Activated T-helper 1 cell treated with anti-CD3 and anti-CD28 coated beads, Interleukin-2, amount 50 U/mL, for 16 hours (primary cell): ENCODE results near the gene PDPN.

Source experiments
- DNase-seq, 2 donors: peaks; one replicate each; pipeline ENCODE4 v3.0.0-alpha.2; 2020; ENCODE audit warnings: low read depth in 1 of 2, low spot score in 1 of 2

Gene PDPN

DNA sequence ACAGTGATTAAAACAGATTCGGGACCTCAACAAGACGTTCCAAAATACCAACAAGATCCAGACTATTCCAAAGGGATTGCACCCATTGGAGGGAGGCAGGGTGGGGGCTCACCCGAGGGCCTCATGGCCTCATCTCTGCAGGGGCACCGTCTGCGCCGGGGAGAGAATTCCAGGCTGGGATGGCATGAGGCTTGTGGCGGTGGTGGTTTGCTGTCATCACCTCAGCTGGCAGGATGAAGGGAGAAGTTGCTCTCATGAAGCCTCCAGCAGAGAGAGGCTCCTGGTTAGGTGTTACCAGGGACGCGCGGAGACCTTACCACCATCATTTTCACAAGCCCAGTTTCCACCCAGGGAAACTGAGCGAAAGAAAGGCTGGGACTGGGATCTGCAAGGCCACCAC is 6.7 kb upstream of the PDPN start:
- no peak for DNase-seq

DNA sequence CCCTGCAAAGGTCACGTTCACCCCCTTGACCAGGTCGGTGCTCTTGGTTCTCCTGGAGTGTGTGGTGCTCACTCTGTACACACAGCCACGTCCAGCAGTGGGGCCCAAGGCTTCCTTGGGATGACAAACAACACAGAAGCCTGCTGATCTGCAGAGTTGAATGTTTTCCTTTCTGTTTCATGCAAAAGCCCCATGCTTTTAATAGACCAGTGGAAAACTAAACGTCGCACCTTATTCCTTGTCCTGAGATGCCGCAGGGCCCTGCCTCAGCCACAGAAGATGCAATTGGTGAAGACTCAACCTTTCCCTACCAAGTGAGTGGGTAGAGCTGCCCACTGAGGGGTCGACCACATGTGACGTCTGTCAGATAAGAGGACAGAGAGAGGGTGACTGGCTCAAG is 5.8 kb upstream of the PDPN start:
- DNase-seq, result no peak

DNA sequence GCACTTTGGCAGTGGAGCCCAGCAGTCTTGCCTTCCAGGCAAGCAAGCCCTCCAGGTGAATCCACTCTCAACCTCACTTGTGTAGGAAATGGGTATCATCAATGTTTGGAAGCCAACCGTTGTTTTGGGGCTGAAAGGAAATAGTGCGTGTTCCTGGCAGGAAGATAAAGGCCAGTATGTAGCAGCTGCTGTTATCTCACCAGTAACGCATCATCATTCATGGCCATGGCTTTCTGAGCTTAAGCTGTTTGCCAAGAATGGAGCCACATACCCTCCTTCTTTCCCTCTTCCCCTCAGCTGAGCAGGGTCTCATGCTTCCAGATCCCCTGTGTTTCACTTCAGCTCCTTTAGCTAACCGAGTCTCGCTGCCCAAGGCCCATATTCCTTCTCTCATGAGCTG is 2.2 kb upstream of the PDPN start:
- no peak for DNase-seq

DNA sequence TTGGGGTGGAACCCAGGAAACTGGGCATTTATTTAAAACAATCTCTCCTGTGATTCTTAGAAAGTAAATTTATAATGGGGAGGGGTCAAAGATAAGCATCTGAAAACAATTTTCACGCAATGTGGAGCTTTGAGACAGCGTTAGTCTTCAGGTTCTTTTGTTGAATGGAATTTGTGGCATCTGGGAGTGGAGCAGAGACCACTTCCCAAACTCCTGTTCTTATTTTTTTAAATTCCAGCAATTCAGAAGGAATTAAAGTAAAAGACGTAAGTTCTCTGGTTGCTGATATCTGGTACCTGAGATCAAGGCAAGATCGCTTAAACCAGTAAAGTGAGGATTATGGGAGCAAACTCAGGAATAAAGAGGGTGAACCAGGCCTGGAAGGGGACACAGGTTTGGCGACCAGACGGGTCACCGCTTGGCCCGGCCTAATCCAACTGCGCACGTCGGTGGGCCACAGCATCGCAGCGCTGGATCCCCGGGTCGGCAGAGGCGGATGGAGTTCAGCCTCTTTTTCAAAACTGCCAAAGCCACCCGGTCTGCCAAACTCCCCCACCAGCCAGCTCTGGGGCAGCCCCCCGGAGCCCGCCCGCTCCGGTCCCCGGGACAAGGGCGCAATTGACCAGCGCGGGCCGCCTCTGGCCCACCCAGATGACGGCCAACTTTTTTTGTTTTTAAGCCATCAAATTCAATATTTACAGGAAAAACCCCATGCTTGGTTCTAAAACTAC is 754 bp upstream of the PDPN start:
- no peak for DNase-seq

DNA sequence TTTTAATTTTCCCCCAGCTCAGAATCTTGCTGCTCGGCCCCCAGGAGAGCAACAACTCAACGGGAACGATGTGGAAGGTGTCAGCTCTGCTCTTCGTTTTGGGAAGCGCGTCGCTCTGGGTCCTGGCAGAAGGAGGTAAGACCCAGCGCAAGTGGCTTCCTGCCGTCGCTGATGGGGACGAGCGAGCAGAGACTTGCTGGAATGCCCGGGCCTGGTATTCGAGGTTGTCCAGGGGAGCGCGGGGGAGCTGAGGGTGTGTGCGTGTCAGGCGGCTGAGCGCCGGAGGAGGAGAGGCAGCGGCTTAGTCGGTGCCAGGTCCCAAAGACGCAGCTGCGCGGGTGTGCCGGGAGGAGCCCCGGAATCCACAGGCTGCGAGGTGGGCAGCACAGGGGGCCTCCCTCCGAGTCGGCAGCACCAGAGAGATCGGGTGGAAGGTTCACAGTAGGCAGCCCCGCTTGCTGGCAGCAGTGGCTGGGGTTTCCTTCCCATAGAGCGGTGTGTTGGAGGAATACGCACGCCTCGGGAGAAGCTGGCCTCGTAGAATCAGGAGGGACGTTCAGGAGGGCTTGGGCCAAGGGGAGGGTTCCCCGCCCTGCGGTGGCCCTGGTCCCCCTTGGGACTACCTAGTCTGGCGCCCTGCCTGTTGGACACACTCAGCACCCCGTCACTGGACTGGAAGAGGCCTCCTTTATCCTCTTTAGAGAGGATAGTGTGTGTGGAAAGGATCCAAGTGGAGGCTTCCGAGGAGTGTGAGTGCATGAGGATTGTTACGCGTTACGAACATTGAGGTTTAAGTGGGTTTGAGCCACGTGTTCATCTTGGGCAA is 547 bp downstream of the PDPN start:
- DNase-seq, result no peak

DNA sequence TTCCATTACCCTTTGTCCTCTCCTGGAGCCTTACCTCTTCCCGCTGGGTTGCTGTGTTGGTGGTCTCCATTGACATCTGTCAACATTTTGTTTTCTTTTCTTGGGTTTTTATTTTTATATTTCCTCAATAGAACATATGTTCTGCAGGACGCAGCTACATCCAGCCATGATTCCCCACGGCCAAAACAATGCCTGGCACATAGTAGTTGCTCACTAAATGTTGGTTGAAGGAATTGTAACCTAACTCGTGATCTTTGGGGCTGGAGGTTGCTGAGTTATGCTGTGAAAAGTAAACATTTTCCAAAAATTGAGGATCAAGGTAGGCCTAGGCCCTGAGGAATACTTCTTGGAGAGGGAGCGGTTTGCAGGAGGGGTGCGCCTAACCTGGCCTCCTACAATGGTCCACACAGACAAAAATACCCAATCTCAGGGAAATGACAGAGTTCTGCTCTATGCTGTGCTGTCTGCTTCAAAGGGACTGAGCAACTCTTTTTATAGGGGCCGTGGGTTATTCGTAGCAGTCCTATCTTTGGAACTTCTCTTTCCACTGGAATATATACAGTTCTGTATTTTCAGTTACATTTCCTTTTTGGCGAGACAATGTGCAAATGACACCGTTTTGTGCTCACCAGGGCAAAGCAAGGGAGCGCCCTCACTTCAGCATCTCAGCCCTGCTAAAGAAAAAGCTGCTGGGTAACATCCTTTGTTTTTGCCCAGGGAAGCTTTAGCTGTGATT is 1.4 kb downstream of the PDPN start:
- no peak for DNase-seq

DNA sequence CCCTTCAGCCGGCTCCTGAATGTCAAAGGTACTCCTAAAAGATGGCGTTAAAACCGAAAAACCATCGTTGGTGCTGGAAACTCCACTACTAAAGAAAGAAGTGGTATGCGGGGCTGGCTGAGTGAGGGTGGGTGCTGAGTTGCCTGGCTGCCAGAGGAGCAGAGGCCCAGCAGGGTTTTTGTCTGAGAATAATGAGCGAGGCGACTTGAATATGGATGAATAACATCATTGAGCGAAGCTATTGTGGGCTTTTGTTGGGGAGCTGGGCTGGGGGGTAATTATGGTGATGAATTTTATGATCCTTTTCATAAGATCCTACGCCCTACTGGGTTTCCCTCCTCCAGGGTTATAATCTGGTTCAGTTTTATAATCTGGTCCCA is 2.0 kb downstream of the PDPN start:
- DNase-seq, result no peak

DNA sequence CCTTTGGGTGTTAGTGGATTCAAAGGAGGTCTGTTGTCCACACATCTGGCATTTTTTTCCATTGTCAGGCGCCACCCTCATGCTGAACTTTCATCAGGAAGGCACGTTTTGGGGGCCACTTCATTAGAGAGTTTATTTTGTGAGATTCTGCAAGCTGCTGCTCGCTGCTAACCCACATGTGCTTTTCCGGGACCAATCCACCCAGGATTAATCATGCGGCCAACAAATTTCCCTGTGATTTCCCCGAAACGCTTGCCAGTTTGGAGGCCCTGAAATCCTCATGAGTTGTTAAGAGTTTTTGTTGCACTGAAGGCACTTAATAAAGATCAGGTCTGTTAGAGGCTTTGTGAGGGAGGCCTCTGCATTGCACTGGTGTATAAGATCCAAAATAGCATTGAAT is 2.4 kb downstream of the PDPN start:
- DNase-seq, result no peak

DNA sequence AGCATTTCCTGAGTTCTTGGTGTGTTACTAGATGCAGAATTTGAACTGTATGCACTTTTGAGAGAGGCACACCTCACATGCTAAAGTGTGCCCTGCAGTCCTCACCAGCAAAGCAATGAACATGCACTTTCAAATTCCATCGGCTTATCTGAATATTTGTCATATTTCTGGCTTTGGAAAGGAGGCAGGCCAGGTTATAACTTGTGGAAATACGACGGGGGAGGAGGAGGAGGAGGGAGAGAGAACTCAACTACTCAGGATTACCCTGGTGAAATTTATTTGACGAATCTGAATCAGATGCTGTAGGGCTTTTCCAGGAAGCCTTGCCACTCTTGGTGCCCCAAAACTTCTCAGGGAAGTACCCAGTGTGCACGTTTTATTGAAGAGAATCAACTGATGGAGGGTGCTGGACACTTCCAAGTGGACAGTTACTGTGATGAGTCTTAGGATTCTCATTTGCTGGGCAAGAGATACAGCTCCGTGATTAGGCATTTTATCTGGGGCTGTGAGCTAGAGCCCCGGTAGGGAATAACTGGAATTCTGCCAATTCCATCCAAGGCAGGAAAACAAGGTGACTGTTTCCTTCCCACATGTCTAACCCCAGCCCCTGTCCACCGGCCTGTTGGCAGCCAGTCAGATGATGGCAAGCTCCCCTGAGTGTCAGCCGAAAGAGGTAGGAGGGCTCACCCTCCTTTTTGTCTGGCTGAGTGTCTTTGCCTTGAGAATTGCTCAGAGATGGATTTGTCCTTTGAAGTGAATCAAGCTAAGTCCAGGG is 3.8 kb downstream of the PDPN start:
- no peak for DNase-seq

DNA sequence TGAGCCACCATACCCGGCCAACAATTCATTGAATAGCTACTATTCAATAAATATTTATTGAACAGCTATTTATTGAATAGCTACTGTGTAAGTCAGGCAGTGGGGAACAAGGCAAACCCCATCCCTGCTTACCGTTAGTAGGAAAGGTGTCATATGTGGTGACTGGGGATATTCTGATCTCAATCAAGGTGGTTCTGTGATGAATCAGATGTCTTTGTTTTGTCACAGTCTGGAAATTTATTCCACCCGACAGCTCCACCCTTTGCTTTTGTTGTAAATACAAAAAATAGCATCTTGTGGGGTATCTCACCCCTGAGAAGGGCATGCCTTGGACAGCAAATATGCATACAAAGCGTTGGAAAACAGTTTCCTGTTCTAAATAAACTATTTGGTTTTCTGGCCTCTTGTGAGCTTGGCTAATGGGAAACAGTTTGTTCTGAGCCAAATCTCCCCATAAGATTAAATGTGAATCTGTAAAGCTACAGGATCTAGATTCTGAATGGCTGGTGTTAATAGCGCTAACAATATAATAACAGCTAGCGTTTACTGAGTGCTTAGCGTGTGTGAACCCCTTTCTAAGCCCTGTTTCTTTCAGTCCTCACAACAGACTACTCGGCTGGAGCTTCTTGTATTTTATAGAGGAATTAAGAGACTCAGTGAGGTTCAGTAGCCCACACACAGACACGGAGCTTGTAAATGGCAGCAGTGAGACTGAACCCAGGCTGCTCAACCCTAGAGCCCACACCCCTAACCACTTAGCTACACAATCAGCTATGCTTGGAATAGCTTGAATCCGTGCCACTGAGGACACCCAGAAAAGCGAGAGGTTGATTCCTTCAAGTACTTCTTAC is 5.5 kb downstream of the PDPN start:
- DNase-seq, result no peak

DNA sequence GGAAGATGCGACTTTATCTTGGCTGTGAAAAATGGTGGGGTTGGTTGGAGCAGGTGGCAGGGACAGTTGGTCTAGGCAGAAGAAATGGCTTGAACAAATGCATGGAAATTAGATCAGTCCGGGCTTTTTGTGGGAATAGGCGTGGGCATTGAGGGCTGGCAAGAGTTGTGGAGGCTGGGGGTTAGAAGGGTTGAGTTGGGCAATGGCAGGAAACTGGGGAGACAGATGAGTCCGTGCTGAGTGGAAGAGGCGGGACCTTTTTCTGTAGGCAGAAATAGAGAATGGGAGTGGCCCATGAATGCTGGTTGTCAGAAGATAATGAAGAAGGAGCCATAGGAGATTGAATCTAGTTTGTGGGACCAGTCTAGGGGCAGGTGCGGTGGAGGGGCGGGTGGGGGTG is 6.9 kb downstream of the PDPN start:
- no peak for DNase-seq

DNA sequence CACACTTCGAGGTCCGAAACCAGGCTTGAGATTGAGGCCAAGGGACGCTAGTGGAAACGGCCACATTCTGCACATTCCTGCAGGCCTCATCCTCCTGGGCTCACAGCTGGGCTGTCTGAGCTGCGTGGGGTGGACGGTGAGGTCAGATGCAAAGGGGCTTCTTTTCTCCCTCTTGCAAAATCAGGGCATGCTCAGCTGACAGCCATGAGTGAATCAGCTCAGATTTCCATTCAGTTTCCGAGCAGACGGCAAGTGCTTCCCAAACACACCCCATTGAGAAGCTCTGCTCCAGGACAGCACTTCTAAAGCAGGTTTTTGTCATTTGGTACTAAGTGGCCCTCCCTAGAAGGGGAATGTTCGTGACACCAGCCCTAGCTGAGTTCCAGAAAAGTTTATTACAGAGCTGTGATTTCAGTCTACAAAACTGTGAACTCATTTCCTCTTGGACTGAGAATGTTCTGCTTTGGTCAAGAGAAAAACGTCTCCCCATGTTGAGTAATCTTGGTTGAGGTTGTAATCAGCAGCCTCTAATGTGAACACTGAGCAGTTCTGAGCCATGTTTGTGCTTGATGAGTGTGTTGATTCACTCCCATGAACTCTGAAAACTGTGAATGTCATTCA is 10.0 kb downstream of the PDPN start:
- no peak for DNase-seq

DNA sequence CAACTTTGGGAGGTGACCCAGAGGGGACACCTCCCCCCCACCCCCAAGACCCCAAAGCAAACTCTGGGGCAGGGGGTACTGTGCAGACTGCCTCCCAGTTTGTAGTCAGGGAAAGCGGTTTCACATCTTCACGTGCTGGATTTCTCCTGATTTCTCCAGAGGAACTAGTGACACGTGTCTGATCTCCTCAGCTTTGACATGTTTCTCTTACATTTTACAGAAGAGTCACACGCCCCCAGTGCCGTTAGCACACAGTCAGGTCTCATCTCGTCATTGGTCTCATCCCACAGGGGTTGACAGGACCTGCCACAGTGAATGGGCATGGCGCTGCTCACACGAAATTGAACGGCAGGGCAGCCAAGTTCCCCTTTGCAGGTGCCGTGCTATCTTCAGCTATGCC is 11.8 kb downstream of the PDPN start:
- DNase-seq, result no peak

DNA sequence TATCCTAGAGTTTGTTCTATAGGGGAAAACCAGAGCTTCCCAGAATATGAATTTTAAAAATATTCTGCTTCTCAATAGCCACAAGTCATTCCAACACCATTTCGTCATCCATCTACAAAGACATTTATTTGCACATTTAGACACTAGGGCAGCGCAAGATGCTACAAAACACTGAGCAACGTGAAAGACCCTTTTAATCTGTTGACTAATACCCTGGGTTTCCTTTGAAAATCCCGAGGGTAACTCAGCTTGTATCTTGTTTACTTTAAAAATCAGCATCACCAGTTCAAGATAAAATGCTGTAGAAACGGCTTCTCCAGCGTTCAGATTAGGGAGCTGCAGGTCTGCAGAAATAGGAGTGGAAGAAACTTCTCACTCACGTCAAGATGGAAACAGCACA is 13.5 kb downstream of the PDPN start:
- no peak for DNase-seq

DNA sequence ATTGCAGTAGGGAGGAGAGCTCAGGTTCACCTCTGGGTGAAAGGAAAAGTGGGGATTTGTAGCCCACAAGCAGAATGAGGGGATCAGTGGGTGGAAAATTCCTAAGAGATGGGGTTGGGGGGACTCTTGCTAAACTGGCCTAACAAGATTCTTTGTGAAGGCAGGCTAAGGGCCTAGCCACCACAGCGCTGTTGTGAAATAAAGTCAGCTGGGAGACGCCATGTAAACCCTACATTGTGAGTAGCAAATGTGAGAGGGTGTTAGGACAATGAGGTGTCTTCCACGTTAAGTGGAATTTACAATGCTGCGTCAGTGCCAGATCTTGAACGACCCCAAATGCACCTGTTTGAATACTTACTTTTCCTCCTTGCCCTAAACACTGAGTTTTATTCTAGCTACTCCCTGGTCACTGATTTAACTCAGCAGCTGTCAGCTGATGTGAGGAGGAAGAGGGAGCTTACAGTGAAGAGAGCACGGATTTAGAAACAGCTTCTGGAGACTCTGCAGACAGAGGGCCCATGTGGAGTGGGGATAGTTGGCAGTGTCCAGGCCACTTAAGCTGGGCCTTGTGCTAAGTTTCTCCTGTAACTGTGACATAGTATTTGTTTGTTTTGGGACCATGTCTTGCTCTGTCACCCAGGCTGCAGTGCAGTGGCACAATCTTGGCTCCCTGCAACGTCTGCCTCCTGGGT is 17.3 kb downstream of the PDPN start:
- no peak for DNase-seq

DNA sequence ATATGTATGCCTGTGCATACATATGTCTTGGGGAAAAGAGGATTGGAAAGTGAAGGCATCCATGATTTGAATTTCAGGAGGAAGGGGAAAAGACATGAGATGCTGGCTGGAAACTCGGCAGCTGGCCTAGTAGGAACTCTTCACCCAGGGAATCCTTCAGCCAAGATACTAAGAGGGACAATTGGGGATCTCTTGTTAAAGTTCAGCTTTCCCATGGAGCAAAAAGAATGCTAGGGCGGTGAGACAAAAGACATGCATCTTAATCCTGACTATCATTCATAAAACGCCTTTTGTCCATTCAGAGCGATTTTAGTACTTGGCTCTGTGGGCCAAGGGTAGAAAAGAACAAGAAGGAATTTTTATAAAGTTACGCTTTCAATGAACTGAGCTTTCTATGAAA is 20.5 kb downstream of the PDPN start:
- no peak for DNase-seq

DNA sequence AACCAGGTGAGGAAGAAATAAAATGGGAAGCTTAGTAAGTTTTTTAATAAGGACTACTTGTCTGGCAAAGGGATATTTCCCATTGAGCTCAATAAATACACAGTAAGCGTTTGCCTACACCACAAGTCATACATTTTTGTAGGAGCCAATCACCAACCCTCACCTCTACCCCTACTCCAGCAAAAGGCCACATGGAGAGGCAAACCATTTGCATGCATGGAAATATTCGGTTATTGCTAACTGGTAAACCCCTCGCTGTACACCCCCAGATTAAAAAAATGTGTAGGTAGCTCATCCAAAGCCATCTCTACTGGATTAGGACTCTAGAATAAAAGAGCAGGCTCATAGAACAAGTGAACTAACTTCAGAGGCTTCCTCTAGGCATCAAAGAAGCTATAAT is 21.1 kb downstream of the PDPN start:
- DNase-seq, result no peak

DNA sequence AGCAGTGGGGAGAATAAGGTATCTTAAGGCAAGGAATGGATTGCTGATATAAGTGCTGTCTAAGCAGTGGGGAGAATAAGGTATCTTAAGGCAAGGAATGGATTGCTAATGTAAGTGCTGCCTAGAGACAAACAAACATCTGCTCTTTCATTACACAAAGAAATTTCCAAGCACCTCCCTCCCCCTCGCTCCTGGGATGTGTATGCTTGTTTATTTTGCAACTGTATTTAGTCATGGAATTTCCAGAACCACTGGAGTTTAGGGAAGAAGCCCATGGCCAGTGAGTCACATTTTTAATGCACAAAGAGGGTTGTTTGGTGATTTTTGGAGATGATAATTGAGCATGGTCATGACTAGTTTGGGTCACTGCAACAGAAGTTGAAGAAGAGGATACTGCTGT is 21.5 kb downstream of the PDPN start:
- DNase-seq, result no peak

DNA sequence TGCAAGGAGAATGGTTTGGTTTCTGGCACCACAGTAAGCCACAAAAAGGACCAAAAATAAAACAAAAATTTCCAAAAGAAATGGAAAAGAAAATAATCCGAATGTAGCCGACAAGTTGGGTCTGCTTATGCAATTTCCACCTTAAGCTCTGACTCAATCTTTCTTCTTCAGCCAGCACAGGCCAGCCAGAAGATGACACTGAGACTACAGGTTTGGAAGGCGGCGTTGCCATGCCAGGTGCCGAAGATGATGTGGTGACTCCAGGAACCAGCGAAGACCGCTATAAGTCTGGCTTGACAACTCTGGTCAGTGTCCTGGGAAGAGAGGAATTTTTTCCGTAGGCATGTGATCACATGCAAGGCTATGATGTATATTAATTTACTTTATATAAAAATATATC is 23.4 kb downstream of the PDPN start:
- DNase-seq, result no peak
